SU-DHL-6 (cell line): ENCODE results near the gene HHAT.

Experiments
- CTCF ChIP-seq: fragments of 200-600 bp; sonication (generic); IDR thresholded peaks from one replicate; pipeline ENCODE4 v1.5.1; 2017; ENCODE audit warnings: antibody characterized with exemption, mild to moderate bottlenecking, low read length, moderate library complexity; ENCODE audit not compliant: insufficient read depth, poor library complexity, severe bottlenecking
- EZH2phosphoT487 ChIP-seq: fragments of 200-600 bp; sonication (generic), shearing (Covaris generic); conservative IDR thresholded peaks from 2 replicates; pipeline ENCODE4 v1.6.1; 2018; ENCODE audit warnings: mild to moderate bottlenecking, antibody characterized with exemption, low read length, moderate library complexity, mixed read lengths

GRCh38 chr1:210367566-210367965, 38.9 kb downstream of the HHAT start:
- no peak for TF ChIP-seq CTCF
- TF ChIP-seq EZH2phosphoT487: no peak
